Stimulated activated naive CD4-positive, alpha-beta T cell treated with Interleukin-2 at 50 U/mL for 16 hours (primary cell): Measurements from ENCODE around the gene NEDD4L.

Source experiments
- DNase-seq: peaks from one replicate; lab custom pipeline; 2025; lab: John Stamatoyannopoulos, UW

Gene NEDD4L

GRCh38 chr18:58398648-58399398, 354.8 kb downstream of the NEDD4L start:
- DNase-seq, result no peak

- peak; percentile 28 for DNase-seq
Observed at GRCh38 chr18:58400331-58400870, 356.4 kb downstream of the NEDD4L start.

- DNase-seq, result no peak
Observed at GRCh38 chr18:58401191-58401590, 357.2 kb downstream of the NEDD4L start.

DNA sequence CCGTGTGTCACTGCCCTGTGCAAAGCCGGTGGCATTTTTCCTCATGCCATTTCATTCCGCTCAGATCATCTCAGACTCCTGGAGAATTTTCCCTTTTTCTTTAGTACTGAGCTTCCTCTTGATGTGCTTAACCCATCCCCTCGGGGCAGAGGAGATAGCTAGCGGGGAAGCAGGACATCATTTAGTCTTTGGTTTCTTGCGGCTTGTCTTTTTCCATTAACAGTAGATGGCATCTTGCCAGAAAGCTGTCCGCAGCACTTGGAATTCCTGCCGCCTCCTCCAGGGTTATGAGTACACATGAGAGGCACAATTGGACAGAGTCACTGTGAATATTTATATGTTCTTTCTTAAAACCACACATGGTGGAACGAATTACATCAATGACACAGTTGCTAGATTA, 358.2 kb downstream of the NEDD4L start:
- DNase-seq, result no peak

- DNase-seq, result no peak
Observed at GRCh38 chr18:58402951-58403702, 359.1 kb downstream of the NEDD4L start.

- DNase-seq, result no peak
Observed at GRCh38 chr18:58403799-58404455, 359.9 kb downstream of the NEDD4L start.

GRCh38 chr18:58405107-58405898, 361.3 kb downstream of the NEDD4L start:
- DNase-seq, result no peak

DNA sequence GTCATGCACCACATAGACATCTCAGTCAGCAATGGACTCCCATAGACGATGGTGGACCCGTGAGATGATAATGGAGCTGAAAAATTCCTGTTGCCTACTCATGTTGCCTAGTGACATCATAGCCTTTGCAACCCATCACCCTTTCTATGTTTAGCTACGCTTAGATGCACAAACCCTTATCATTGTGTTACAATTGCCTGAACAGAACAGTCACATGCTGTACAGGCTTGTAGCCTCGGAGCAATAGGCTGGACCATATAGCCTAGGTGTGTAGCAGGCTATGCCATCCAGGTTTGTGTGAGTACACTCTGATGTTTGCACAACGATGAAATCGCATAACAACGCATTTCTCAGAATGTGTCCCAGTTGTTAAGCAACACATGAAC, 363.2 kb downstream of the NEDD4L start:
- no peak for DNase-seq

DNA sequence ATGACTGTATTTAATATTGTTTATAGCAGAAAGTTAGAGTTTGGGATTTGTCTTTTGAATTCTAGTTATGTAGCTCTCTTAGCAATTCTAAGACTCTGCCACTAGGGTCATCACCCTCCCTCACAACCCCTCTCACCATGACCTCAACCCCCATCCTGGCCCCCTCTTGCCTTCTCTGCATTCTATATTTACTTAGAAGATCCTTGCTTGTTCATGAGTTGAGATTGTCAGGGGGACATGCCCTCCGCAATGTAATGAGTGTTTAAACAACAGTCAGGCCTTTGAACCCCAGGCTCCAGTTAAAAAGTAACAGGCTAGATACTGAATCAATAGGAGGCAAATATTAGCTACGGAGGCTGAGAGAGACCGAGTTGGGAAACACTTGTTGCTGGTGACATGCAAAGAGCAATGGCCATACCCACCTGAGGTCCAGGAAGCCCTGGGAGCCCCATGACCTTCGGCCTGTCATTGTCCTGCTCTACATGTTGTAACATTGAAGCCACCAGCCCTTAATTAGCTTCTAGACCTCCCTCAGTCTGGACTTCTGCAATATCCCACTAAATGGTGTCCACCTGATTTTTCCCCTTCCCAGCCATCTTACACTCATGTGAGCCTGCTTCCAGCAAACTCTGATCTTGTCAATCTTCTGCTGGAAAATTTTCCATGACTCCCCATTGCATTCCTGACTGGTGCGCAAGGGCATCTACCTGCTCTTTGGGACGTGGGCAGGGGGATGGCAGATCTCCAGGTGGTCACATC, 363.8 kb downstream of the NEDD4L start:
- DNase-seq, result no peak

- DNase-seq, result no peak
Observed at GRCh38 chr18:58408665-58409064, 364.6 kb downstream of the NEDD4L start.

DNA sequence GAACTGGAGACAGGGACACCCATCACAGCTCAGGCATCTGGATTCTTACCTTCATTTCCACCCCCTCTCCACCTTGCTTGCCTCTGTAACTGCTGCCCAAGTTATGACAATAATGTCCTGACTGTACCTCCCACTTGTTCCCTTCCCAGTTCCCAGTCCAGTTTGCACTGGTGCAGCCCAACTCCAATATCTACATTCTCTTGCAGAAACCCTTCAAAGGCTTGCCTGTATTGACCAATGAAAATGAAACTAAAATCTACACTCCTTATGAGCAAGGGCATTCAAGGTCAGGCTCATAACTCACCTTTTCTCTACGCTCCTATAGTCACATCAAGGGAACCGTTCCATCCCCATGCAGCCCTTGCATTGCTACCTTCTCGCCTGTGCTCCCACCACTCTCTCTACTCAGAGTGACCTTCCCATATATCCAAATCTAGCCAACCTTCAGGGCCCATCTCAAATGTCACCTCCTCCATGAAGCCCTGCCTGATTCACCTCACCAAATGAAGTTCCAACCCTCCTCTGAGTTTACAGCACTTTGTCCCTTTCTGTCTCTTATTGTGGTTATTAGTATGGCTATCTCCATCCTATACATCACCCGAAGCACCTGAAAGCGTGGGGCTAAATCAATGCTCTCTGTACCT, 365.9 kb downstream of the NEDD4L start:
- no peak for DNase-seq

GRCh38 chr18:58411323-58411722, 367.3 kb downstream of the NEDD4L start:
- DNase-seq, result no peak

DNA sequence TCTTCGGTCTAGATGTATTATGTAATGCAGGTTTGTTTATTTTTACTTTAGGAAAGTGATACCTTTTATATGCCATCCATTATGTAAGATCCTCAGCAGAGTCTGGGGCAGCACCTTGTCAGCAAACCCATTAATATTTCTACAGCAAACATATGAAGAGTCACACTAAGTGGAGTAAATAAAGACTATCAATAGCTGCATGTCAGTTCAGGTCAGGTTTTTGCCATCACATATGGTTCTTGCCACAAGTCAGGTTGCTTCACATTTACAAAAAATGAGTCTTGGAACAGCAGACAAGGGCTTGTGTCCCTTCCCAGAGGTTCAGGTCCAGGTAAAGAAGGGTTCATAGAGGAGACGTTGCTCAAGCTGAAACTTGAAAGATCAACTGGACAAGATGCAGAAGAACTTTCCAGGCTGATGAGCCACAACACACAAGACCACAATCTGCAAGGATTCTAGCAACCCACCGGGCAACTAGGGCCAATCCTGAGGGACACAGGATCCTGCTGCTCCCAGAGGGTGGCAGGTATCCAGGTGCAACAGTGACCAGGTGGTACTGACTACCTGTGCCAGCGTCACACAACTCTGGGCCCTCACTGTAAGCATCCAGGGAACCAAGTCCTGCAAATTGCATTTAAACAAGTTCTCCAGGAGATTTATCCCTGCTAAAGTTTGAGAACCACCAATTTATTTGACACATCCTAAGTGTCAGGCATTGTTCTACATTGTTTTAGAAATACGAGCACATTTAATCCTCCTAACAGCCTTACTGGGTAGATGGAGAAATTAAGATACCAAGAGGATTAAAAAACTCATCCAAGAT, 369.0 kb downstream of the NEDD4L start:
- DNase-seq, result no peak

- DNase-seq, result no peak
Observed at GRCh38 chr18:58413667-58414628, 369.9 kb downstream of the NEDD4L start.

GRCh38 chr18:58416014-58416703, 372.1 kb downstream of the NEDD4L start:
- no peak for DNase-seq

DNA sequence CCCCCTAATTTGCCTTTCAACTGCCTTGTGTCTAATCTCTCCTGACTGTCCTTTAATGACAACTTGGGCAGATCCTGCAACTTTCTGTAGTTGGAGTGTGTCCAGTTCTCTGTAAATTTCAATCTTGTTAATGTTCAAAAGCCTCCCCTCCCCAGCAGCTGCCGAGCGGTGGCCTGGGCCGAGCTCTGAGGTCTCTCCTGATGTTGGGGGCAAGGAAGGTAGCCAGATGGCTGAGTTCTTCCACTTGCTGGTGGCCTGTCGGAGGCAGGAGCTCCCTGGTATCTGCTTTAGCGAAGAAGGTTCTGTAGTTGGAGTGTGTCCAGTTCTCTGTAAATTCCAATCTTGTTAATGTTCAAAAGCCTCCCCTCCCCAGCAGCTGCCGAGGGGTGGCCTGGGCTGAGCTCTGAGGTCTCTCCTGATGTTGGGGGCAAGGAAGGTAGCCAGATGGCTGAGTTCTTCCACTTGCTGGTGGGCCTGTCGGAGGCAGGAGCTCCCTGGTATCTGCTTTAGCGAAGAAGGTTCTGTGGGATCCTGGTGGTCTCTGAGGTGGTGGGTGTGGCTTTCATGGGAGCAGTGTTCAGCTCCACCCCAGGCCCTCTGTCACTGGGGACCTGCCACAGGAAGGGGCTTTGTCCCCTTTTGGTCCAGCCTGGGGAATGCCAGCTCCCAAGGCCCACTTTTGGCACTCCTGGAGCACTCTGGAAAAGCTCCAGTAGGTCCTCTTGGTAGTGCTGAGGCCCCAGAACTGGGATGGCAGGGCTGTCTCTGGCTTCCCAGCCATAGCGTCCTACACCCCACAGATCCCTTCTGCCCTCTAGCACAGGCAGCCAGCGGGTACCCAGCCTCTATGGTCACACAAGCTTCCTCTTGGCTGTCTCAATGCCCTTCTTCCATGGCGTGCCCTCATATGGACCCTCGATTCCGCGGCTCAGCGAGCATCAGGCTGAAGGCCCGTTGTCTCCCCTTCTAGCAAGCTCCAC, 373.0 kb downstream of the NEDD4L start:
- no peak for DNase-seq

- no peak for DNase-seq
Observed at GRCh38 chr18:58417752-58418151, 373.7 kb downstream of the NEDD4L start.
